ENCODE measurements around the gene LRIT1.

The LRIT1 gene

GRCh38 chr10:84261236-84261915 is 20.0 kb upstream of the LRIT1 start (continued):
- no peak for TF ChIP-seq POU6F1 (CRISPR knock-in tag; IDR thresholded peaks at IDR 0.05; ENCODE audit: borderline replicate concordance, low read depth)
- TF ChIP-seq ZFP30 (CRISPR knock-in tag; IDR thresholded peaks at IDR 0.05) = no peak

- no peak for TF ChIP-seq ZNF8 (CRISPR knock-in tag; IDR thresholded peaks at IDR 0.05)
- no peak for TF ChIP-seq ESRRG (CRISPR knock-in tag; IDR thresholded peaks at IDR 0.05)
- TF ChIP-seq ZNF70 (CRISPR knock-in tag; IDR thresholded peaks at IDR 0.05) = no peak
- no peak for TF ChIP-seq ISL1 (CRISPR knock-in tag; IDR thresholded peaks at IDR 0.05)
- TF ChIP-seq, protein P1, sequence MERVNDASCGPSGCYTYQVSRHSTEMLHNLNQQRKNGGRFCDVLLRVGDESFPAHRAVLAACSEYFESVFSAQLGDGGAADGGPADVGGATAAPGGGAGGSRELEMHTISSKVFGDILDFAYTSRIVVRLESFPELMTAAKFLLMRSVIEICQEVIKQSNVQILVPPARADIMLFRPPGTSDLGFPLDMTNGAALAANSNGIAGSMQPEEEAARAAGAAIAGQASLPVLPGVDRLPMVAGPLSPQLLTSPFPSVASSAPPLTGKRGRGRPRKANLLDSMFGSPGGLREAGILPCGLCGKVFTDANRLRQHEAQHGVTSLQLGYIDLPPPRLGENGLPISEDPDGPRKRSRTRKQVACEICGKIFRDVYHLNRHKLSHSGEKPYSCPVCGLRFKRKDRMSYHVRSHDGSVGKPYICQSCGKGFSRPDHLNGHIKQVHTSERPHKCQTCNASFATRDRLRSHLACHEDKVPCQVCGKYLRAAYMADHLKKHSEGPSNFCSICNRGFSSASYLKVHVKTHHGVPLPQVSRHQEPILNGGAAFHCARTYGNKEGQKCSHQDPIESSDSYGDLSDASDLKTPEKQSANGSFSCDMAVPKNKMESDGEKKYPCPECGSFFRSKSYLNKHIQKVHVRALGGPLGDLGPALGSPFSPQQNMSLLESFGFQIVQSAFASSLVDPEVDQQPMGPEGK (CRISPR knock-in tag; IDR thresholded peaks at IDR 0.05; ENCODE audit: borderline replicate concordance) = no peak
- no peak for TF ChIP-seq ZFP30 (CRISPR knock-in tag; IDR thresholded peaks at IDR 0.05)
- TF ChIP-seq TOX (CRISPR knock-in tag; IDR thresholded peaks at IDR 0.05; ENCODE audit: borderline replicate concordance) = no peak
- no peak for TF ChIP-seq OSR1 (CRISPR knock-in tag; IDR thresholded peaks at IDR 0.05)
- TF ChIP-seq PPARA (CRISPR knock-in tag; IDR thresholded peaks at IDR 0.05; ENCODE audit: borderline replicate concordance) = no peak
- TF ChIP-seq GLIS3 (CRISPR knock-in tag; IDR thresholded peaks at IDR 0.05) = no peak
- TF ChIP-seq TCF4 (CRISPR knock-in tag; IDR thresholded peaks at IDR 0.05; ENCODE audit: borderline replicate concordance) = no peak
- no peak for TF ChIP-seq SNAI2 (CRISPR knock-in tag; IDR thresholded peaks at IDR 0.05)
- no peak for TF ChIP-seq CSDC2 (CRISPR knock-in tag; IDR thresholded peaks at IDR 0.05)
- no peak for TF ChIP-seq POU6F1 (CRISPR knock-in tag; IDR thresholded peaks at IDR 0.05; ENCODE audit: borderline replicate concordance, low read depth)
- no peak for TF ChIP-seq RARB (CRISPR knock-in tag; IDR thresholded peaks at IDR 0.05)
- no peak for TF ChIP-seq ZFP3 (CRISPR knock-in tag; IDR thresholded peaks at IDR 0.05)
- no peak for TF ChIP-seq ZC3H10 (CRISPR knock-in tag; IDR thresholded peaks at IDR 0.05)
- no peak for TF ChIP-seq CREB5 (CRISPR knock-in tag; IDR thresholded peaks at IDR 0.05; ENCODE audit: low read depth)
- TF ChIP-seq ZNF565 (CRISPR knock-in tag; conservative IDR thresholded peaks at IDR 0.05; ENCODE audit: low read depth) = no peak
- TF ChIP-seq, protein P2, sequence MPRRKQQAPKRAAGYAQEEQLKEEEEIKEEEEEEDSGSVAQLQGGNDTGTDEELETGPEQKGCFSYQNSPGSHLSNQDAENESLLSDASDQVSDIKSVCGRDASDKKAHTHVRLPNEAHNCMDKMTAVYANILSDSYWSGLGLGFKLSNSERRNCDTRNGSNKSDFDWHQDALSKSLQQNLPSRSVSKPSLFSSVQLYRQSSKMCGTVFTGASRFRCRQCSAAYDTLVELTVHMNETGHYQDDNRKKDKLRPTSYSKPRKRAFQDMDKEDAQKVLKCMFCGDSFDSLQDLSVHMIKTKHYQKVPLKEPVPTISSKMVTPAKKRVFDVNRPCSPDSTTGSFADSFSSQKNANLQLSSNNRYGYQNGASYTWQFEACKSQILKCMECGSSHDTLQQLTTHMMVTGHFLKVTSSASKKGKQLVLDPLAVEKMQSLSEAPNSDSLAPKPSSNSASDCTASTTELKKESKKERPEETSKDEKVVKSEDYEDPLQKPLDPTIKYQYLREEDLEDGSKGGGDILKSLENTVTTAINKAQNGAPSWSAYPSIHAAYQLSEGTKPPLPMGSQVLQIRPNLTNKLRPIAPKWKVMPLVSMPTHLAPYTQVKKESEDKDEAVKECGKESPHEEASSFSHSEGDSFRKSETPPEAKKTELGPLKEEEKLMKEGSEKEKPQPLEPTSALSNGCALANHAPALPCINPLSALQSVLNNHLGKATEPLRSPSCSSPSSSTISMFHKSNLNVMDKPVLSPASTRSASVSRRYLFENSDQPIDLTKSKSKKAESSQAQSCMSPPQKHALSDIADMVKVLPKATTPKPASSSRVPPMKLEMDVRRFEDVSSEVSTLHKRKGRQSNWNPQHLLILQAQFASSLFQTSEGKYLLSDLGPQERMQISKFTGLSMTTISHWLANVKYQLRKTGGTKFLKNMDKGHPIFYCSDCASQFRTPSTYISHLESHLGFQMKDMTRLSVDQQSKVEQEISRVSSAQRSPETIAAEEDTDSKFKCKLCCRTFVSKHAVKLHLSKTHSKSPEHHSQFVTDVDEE (CRISPR knock-in tag; IDR thresholded peaks at IDR 0.05) = no peak
- no peak for ATAC-seq
Measured at GRCh38 chr10:84258034-84258695, 16.8 kb upstream of the LRIT1 start.
